ENCODE measurements around the gene RNF10.
"Not testable (repeated sequence)": the region's sequence is repeated elsewhere in the genome, so short reads cannot be mapped to it uniquely, and the experiment has no call there.

The RNF10 gene

DNA sequence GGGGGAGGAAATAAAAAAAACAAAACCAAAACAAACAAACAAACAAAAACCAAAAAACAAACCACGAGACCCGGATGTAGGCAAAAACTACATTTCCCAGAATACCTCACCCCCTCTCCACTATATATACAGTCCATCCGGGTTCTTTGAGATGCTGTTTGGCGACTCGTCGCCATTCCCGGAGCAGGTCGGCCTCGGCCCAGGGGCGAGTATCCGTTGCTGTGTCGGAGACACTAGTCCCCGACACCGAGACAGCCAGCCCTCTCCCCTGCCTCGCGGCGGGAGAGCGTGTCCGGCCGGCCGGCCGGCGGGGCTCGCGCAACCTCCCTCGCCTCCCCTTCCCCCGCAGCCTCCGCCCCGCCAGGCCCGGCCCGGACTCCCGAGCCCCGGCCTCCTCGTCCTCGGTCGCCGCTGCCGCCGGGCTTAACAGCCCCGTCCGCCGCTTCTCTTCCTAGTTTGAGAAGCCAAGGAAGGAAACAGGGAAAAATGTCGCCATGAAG is at the start of gene RNF10:
RNF10 (plus strand) TSS at position 154 of the 500 bp plus-strand sequence. CDS start 456 bp downstream, outside the sequence.
- DNase-seq: peak; percentile 91

DNA sequence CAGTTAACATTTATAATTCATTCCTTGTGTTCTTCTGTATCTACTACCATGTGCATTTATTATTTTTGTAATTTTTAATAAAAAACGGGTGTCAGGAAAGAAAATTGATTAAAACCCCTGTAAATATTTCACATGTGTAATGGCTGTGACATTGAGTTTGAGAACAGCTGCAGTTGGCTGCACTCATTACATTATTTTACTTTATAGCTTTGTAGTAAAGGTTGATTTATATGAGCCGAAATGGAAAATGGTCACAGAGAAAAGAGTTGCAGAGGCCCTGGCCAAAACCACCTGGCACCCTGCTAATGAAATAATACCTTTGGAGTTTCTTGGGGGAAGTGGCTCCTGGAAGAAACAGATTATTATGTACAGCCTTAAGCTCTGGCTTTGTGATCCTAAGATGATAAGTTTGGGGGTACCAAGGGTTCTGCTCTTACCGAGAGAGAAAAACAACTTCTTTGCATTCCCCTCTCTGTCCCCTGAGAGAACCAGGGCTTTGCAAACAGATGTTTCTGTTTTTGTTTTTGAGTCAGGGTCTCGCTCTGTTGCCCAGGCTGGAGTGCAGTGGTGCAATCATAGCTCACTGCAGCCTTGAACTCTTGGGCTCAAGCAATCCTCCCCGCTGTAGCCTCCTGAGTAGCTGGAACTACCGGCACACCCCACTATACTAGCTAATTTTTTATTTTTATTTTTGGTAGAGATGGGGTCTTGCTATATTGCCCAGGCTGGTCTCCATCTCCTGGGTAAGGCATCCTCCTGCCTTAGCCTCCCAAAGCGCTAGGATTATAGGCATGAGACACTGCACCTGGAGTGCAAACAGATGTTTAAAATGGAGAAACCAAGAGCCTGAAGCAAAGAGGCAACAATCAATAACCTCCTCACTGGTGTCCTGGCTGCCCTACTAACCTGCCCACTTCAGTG is 47.9 kb upstream of the RNF10 start:
- no peak for DNase-seq

DNA sequence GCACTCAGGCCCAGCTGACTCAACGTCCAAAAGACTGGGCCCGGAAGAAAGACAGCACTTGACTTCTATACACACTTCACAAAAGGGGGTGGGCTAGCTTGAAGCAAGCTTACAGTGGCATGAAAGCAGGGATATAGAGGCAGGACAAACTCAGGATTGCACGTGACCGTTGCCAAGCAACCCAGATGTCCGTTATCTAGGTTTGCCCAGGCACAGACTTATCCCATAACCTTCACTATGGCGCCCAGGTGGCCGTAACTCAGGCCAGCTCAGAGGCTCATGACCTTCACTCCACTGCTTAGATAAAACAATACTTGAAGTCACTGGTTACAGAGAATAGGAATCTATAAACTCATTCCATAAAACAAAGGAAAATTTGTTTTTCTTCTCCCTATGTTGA is 46.6 kb upstream of the RNF10 start:
- not testable (repeated sequence) for DNase-seq

DNA sequence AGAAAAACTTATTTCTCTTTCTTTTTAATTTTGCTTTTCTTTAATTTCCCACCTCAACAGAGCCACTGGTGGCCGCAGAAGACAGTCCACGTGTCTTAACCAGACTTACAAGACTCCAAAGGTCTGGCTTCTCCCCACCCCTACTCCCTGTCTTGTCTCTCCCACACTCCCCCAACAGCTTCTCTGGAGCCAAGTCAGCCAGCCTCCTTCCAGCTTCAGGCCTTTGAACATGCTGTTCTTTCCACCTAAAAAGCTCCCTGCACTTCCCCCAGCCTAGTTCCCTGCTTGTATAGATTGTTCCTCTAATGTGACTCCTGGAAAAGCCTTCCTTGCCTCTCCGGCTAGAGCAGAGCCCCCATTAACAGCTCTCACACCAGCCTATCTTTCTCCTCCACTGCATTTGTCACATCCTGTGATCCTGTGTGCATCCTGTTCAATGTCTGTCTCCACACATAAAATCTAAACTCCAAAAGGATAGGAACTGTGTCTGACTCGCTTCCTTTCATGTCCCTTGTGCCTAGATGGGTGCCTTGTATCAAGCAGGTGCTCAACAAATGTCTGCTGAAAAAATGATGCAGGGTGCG is 46.0 kb upstream of the RNF10 start:
- DNase-seq: no peak

DNA sequence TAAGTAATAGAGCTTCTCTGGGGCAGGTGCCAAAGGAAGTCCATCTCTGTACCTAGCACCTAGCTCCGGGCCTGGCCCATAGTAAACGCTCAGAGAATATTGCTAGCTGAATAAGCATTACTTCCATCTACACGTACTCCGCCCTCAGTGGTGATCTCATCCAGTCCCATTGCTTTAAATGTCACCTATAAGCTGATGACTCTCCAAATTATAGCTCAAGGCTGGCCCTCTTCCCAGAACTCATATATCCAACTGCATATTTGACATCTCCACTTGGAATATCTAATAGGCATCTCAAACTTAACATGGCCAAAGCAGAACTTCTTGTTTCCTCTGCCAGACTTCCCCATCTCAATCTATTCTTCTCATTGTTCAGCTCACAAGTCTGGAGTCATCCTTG is 45.1 kb upstream of the RNF10 start:
- DNase-seq: no peak

DNA sequence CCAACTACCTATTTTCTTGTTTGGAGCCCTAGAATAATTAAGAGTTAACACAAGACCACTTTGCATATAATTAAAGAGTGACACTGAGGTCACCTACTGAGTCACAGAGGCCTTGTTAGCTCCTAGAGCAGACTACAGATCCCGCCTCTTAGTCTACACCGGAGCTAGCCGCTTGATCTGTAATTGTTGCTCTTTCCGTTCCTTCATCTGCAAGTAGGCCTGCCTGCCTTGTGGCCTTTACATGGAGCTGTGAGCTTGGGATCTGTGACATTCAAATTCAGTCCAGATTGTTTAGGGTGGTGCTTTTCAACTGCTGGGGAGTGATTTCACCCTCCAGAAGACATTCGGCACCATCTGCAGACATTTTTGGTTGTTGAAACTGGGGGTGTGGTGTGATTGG is 43.8 kb upstream of the RNF10 start:
- DNase-seq: no peak

DNA sequence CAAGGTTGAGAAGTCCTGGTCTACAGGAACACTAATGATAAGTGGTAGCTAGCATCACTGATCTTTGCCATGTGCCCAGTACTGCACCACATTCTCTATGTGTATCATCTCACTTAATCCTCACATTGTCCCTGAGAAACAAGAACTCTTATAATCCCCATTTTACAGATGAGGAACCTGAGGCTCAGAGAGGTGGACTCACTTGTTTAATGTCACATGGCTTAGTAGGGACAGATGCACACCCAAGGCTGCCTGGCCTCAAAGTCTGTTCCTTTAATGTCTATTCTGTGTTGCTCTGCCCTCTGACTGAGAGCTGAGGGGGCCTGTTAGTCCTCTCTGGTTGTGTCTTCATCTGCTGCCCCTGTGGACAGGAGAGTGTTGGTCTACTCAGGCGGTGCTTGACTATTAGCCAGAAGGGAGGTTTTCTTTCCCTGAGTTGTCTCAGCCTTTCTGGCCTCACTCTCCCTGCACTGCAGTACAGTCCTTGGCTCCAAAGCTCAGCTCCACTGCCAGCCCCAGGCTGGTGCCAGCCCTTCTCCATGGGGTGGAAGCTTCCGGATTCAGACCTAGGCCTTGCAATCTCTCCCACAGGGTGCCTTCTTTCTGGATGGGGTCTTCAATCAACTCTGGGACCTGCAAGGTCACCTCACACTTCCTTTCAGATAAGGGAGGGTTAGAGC is 43.2 kb upstream of the RNF10 start:
- no peak for DNase-seq

DNA sequence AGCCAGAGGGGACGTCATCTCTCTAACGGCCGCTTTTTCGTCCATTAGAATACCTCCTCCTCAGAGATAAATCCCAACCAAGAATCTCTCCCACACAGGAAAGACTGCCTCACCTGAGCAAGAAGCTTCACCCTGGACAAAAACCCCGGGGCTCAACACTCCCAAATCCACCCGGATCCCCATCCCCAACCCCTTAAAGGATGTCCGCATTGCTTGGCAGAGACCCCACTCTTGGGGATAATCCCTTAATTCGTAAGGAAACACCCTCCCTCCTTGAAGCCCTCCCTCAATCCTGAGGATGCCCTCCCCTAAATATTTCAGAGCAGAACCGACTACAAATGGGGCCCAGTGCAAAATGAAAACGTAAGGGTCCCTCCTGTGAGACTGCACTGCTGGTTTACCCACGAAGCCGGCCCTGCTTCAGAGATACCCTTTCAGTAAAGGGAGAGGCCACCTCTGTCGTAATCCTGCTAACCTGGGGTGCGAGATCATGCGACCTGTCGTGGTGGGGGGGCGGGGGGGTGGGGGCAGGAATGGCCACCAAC is 38.9 kb upstream of the RNF10 start:
- no peak for DNase-seq

DNA sequence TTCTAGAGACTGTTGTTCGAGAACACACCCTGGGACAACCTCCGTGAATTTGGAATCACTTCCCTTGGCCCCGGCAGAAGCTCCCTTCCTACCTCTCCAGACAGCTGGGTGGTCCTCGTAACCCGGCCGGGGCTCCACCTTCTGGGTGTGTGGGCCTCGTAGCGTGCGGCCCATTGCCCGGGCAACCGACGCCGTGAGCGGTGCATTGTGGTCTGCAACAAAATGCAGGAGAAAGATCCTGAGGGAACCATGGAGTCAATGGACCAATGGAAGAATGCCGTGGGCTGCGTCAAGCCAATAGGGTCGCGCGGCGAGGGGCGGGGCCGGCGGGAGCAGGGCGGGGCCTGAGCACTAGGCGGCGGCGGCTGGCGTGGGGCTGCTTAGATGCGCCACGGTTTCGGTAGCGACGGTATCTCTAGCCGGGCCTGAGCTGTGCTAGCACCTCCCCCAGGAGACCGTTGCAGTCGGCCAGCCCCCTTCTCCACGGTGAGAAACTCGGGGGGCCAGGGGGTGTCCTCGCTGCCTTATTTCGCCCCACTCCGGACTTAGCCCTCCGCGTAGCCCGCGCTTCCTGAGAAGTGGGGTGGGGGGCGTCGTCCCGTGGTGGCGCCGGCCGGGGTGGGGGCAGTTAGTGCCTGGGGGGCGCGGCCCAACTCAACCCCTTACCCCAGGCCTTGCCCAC is 38.3 kb upstream of the RNF10 start, which contains the start of gene DYNLL1:
DYNLL1 (plus strand) TSS at position 383 of the 682 bp plus-strand sequence. CDS start 309 bp downstream, outside the sequence.
- peak; percentile 98 for DNase-seq

DNA sequence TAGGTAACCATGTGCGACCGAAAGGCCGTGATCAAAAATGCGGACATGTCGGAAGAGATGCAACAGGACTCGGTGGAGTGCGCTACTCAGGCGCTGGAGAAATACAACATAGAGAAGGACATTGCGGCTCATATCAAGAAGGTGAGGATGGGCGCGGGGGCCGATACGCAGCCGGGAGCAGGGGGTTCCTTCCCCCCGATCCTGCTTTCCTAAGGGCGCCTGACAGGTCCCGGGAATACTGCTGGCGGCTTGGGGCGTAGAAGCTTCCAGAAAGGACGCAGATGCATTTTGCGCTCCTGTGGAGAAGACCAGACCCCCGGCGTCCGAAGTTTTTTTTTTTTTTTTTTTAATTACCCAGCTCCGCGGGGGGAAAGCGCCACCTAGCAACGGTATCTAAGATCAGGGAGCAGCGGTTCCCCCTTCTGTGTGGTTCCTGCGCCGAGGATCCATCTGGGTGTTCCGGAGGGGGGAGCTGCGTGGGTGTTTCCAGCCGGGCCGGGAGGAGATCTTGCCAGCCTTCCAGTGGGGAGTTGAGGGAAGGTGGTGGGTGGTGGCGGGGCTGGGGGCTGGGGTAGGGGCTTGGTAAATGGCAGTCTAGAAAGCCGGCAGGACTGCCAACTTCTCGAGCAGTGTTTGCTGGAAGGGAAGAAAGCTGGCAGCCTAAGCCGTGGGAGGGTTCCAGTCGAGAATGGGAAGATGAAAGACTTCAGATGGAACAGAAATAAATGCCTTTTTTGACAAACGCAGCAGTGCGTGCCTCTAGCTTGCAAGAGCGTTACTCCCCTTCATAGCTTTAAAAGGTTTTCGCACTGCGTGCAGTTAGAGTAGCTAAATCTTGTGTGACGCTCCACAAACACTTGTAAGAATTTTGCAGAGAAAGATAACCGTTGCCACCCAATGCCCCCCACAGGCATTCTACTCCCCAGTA is 37.5 kb upstream of the RNF10 start:
- DNase-seq: peak; percentile 66

DNA sequence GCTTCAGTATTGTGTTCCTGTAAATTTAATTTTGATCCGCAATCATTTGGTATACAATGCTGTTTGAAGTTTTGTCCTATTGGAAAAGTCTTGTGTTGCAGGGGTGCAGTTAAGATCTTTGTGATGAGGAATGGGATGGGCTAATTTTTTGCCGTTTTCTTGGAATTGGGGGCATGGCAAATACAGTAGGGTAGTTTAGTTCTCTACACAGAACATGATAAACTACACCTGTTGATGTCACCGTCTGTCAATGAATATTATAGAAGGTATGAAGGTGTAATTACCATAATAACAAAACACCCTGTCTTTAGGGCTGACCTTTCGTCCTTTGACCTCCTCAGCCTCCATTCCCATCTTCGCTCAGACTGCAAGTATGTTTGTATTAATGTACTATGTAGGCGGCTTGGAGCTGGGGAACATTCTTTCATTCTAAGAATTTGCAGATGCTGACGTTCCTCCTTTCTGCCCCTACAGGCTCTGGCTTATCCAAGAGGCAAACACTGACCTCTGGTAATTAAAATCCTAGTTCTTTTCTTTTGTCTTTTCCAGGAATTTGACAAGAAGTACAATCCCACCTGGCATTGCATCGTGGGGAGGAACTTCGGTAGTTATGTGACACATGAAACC is 36.5 kb upstream of the RNF10 start:
- DNase-seq: no peak

DNA sequence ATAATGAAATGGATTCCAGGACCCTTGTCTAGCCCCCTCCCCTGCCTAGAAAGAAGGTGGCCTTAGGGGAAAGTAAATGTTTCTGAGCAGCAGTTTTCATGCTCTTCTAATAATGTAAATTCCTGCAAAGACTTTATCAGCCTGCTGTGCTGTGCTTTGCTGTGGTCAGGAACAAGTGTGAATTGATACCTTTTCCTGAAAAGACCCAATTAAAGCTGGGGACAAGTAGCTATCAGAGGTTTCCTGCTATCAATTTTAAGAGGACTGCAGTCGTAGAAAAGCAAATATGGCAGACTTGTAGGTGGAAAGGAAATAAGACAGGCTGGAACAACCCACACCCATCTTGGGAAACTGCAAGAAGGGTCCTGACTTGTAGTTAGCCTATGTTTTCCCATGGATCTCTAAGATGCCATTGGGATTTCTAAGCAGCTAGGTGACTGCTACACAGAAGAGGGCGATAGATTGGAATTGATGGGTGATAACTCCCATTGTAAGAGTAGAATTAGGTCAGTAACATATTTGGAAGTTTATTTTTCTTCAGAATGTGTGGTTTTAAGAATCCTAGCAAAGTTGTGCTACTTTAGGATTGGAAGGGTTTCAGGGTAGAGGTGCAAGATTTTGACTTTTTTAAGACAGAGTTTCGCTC is 35.2 kb upstream of the RNF10 start:
- DNase-seq: no peak

DNA sequence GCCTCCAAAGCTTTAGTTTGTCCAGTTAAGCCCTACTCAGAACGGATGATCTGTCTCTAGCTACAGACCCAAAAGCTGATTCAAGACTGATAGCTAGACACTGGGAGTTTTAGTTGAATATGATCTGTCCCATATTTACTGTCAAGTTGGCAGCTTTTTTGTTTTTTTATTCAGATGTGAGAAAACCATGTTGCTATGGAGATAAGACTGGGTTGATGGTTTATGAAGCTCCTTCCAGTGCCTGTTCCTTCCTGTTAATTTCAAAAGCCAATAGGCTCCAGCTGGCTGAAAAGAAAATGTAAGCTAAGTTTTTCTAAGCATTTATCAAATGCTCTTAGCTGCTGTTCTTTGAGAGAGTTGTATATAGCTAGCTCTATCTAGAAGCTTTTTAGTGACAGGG is 33.6 kb upstream of the RNF10 start:
- peak; percentile 11 for DNase-seq

DNA sequence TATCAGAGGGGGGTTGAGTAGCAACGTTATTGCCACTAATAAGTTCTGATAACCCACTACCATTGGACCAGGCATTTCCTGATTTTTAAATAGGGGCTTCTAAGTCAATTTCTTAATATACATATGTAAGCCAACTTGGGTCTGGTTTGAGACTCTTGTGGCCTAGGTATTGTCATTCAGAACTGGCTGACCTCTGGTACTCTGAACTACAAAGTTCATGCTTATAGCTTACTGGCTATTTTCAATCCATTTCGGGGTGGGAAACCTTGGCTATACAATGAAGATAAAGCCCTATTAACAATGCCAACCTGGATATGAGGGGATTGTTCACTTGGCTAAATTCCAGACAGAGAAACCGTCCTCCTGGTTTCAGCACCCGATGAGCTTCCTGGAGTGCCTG is 29.6 kb upstream of the RNF10 start:
- no peak for DNase-seq

DNA sequence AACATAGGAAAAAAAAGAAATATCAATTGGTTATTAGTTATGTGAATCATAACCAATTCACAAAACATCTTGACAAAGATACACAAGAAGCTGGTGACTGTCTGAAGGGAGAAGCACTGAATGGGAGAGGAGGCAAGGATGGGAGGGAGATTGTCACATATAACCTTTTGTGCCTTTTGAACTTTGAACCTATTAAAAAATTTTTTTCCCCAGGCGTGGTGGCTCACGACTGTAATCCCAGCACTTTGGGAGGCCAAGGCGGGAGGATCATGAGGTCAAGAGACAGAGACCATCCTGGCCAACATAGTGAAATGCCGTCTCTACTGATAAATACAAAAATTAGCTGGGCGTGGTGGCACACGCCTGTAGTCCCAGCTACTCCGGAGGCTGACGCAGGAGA is 25.6 kb upstream of the RNF10 start:
- DNase-seq: no peak

DNA sequence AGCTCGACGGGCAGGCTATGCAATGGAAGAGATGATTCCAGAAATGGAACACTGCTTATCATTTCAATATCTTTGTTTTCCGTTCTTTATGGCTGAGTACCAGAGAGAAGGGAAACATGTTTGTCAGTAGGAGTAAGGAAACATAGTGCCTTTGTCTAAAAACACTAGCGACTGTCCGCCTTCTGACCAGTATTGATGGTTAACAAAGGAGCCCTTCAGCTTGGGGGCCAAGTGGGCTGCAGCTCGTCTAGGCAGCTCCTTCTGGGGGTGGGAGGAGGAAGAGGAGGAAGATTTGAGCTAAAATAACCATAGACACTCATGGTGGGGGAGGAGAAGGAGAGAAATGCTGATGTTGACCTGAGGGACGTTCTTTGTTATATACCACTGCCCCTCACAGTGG is 20.2 kb upstream of the RNF10 start:
- DNase-seq: no peak

DNA sequence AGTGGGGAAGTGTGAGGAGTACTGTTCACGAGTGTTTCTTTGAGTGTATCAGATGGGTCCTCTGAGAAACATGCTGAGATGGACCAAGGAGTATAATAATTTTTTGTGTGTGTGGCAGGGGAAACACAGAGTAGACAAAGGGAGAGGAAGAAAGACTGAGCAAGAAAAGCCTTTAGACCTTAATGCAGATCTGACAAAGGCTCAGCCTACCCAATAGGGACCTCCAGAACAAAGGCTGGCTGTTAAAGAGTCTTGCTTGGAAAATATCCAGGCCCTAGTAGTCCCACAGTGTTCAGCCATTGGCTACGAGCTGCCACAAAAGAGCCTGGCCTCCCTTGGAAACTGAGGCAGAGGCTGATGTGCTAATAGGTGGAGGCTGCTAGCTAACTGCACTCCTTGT is 18.7 kb upstream of the RNF10 start:
- DNase-seq: no peak

DNA sequence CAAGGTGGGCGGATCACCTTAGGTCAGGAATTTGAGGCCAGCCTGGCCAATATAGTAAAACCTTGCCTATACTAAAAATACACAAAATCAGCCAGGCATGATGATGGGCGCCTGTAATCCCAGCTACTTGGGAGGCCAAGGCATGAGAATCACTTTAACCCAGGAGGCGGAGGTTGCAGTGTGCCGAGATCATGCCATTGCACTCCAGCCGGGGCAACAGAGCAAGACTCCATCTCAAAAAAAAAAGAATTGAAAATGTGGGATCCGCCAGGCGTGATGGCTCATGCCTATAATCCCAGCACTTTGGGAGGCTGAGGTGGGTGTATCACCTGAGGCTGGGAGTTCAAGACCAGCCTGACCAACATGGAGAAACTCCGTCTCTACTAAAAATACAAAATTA is 14.8 kb upstream of the RNF10 start:
- DNase-seq: not testable (repeated sequence)

DNA sequence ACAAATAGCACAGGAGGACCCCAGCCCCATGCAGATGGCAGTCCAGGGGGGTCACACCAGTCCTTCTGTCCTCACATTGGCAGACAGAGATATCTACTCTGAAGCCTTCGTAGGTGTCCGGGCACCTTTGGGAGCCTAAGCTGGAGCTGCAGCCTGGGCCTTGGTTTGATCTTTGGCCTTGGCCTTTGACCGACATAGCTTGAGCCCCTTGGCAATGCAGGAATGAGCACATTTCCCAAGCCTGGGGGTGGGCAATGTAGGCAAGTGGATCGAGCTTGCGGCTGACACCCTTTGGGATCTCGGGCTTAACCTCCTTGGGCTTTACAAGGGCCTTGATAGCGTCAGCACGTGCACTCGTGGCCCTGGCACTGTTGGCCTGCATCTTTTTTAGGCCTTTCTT is 11.6 kb upstream of the RNF10 start:
- no peak for DNase-seq

DNA sequence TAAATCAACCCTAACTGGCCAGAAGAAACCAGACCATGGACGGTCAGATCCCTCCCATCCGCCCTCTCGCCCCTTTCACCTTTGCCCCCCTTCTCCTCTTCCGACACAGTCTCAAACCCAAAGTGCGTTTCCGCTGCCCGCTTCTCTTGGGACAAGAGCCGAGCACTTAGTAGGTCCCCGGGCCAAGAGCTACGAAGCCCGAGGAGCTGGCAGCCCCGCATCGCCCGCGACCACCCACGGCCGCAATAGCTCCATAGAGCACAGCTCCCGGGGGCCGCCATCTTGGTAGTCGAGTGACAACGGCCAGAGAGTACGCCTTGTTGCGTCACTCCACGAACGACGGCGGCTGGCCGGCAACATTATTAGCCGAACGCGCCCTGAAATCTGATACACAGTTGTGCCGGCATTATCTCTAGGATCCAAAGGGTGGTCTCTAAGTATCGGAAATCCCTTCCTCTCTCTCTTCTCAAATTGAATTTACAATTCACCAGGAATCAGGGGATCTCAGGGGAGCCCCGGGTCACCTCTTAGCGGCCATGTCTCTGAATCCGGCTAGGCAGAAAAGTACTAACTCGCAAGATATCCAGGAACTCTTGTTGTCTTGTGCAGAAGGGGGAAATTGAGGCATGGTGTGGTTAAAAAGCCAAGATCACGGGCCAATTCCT is 5.2 kb upstream of the RNF10 start, which contains the start of gene COQ5:
COQ5 (minus strand) TSS at position 298 of the 665 bp plus-strand sequence; CDS start at position 281, 17 bp downstream.
- DNase-seq: peak; percentile 89
